Measurements from ENCODE around the gene BEGAIN.

BEGAIN gene

GRCh38 chr14:100573757-100574641 lies 13.2 kb downstream of the BEGAIN start:
- DNase-seq (ENCODE audit: low read depth), result no peak
- no peak overlapping the region for H3K4me3 ChIP-seq (ENCODE audit: low read depth, low read length)
- in situ Hi-C loops (cut with HindIII; ENCODE audit: low sequenced_read_pairs), result no loop called here
- no peak for TF ChIP-seq CTCF (IDR thresholded peaks at IDR 0.05; ENCODE audit: low read depth, low read length, missing control alignments)

GRCh38 chr14:100573002-100573756 lies 14.0 kb downstream of the BEGAIN start:
- no peak for DNase-seq (ENCODE audit: low read depth)
- H3K4me3 ChIP-seq (ENCODE audit: low read depth, low read length), result no peak overlapping the region
- TF ChIP-seq CTCF (IDR thresholded peaks at IDR 0.05; ENCODE audit: low read depth, low read length, missing control alignments), result no peak
- in situ Hi-C loops (cut with HindIII; ENCODE audit: low sequenced_read_pairs), result no loop called here

GRCh38 chr14:100572543-100572942 lies 14.7 kb downstream of the BEGAIN start:
- no peak for DNase-seq (ENCODE audit: low read depth)
- in situ Hi-C loops (cut with HindIII; ENCODE audit: low sequenced_read_pairs), result no loop called here
- H3K4me3 ChIP-seq (ENCODE audit: low read depth, low read length), result no peak overlapping the region
- no peak for TF ChIP-seq CTCF (IDR thresholded peaks at IDR 0.05; ENCODE audit: low read depth, low read length, missing control alignments)

GRCh38 chr14:100571837-100572236 lies 15.4 kb downstream of the BEGAIN start:
- in situ Hi-C loops (cut with HindIII; ENCODE audit: low sequenced_read_pairs), result no loop called here
- no peak for TF ChIP-seq CTCF (IDR thresholded peaks at IDR 0.05; ENCODE audit: low read depth, low read length, missing control alignments)
- no peak overlapping the region for H3K4me3 ChIP-seq (ENCODE audit: low read depth, low read length)
- DNase-seq (ENCODE audit: low read depth), result no peak

- no peak overlapping the region for H3K4me3 ChIP-seq (ENCODE audit: low read depth, low read length)
Observed at GRCh38 chr14:100570726-100571454, 16.3 kb downstream of the BEGAIN start.

More at GRCh38 chr14:100570726-100571454, 16.3 kb downstream of the BEGAIN start:
- no peak for TF ChIP-seq CTCF (IDR thresholded peaks at IDR 0.05; ENCODE audit: low read depth, low read length, missing control alignments)
- in situ Hi-C loops (cut with HindIII; ENCODE audit: low sequenced_read_pairs), result no loop called here
- DNase-seq (ENCODE audit: low read depth), result no peak

All from astrocyte of the cerebellum (primary cell).